HEK293T (cell line): Measurements from ENCODE around the gene BPI.

ENCODE experiments used
- CTCF ChIA-PET: fragments of 350-600 bp; formaldehyde crosslinking; extraction: SDS; loops from one replicate; lab custom pipeline; 2021; ENCODE audit warnings: antibody characterized with exemption, inconsistent platforms; lab: Yijun Ruan, JAX
- POLR2A ChIA-PET: fragments of 350-600 bp; formaldehyde crosslinking; extraction: SDS; loops from one replicate; lab custom pipeline; 2020; ENCODE audit warnings: antibody characterized with exemption, inconsistent platforms; lab: Yijun Ruan, JAX
- DNase-seq: peaks from one replicate; pipeline ENCODE4 v3.0.0; 2012; ENCODE audit warnings: mixed read lengths; ENCODE audit errors: extremely low spot score
- ARNT ChIP-seq: fragments of 450-650 bp; IDR thresholded peaks from 2 replicates; pipeline ENCODE4 v1.6.1; 2017; ENCODE audit warnings: mild to moderate bottlenecking
- BHLHE40 ChIP-seq: fragments of 450-650 bp; IDR thresholded peaks from 2 replicates; pipeline ENCODE4 v1.6.1; 2016; ENCODE audit warnings: mild to moderate bottlenecking, moderate library complexity, borderline replicate concordance
- CTBP1 ChIP-seq: fragments of 450-650 bp; IDR thresholded peaks from 2 replicates; pipeline ENCODE4 v1.6.1; 2016; ENCODE audit warnings: borderline replicate concordance
- ELF4 ChIP-seq: fragments of 450-650 bp; IDR thresholded peaks from 2 replicates; pipeline ENCODE4 v1.6.1; 2017; ENCODE audit warnings: antibody characterized with exemption
- FOXA1 ChIP-seq: fragments of 450-650 bp; IDR thresholded peaks from 2 replicates; pipeline ENCODE4 v1.6.1; 2016; ENCODE audit warnings: mild to moderate bottlenecking
- FOXK2 ChIP-seq: fragments of 450-650 bp; IDR thresholded peaks from 2 replicates; pipeline ENCODE4 v1.6.1; 2016; ENCODE audit warnings: mild to moderate bottlenecking
- FOXM1 ChIP-seq: fragments of 450-650 bp; IDR thresholded peaks from 2 replicates; pipeline ENCODE4 v1.6.1; 2017; ENCODE audit warnings: mild to moderate bottlenecking, borderline replicate concordance
- HDGF ChIP-seq: fragments of 450-650 bp; IDR thresholded peaks from 2 replicates; pipeline ENCODE4 v1.6.1; 2017; ENCODE audit warnings: antibody characterized with exemption, borderline replicate concordance
- L3MBTL2 ChIP-seq: fragments of 450-650 bp; conservative IDR thresholded peaks from 2 replicates; pipeline ENCODE4 v1.6.1; 2016; ENCODE audit warnings: mild to moderate bottlenecking
- LEF1 ChIP-seq: fragments of 450-650 bp; IDR thresholded peaks from 2 replicates; pipeline ENCODE4 v1.6.1; 2017; ENCODE audit warnings: mild to moderate bottlenecking, borderline replicate concordance
- NFRKB ChIP-seq: fragments of 450-650 bp; IDR thresholded peaks from 2 replicates; pipeline ENCODE4 v1.6.1; 2016; ENCODE audit warnings: mild to moderate bottlenecking, moderate library complexity
- PKNOX1 ChIP-seq: fragments of 450-650 bp; IDR thresholded peaks from 2 replicates; pipeline ENCODE4 v1.6.1; 2016
- SP1 ChIP-seq: fragments of 450-650 bp; IDR thresholded peaks from 2 replicates; pipeline ENCODE4 v1.6.1; 2017
- SUZ12 ChIP-seq: fragments of 450-650 bp; IDR thresholded peaks from 2 replicates; pipeline ENCODE4 v1.6.1; 2016; ENCODE audit warnings: mild to moderate bottlenecking
- TARDBP ChIP-seq: fragments of 450-650 bp; IDR thresholded peaks from 2 replicates; pipeline ENCODE4 v1.6.1; 2016
- ZNF384 ChIP-seq: fragments of 450-650 bp; IDR thresholded peaks from 2 replicates; pipeline ENCODE4 v1.6.1; 2016

BPI gene

DNA sequence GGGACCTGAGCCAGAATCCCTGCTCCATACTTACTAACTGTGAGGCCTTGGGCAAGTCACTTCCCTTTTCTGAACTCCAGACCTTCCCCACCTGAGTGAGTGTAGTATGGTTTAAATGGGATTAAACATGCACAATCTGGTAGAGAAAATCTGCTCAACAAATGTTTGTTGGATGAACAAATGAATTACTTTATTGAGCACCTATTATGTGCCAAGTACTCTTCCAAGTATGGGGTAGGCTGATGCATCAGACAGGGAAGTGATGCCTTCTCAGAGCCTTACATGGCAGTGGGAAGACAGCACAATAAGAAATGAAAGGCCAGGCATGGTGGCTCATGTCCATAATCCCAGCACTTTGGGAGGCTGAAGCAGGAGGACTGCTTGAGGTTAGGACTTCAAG, 27.3 kb downstream of the BPI start:
- CTCF ChIA-PET, result no interaction called here
- no peak for DNase-seq
- TF ChIP-seq ARNT, result no peak
- TF ChIP-seq ZNF384, result no peak
- POLR2A ChIA-PET, result no interaction called here

DNA sequence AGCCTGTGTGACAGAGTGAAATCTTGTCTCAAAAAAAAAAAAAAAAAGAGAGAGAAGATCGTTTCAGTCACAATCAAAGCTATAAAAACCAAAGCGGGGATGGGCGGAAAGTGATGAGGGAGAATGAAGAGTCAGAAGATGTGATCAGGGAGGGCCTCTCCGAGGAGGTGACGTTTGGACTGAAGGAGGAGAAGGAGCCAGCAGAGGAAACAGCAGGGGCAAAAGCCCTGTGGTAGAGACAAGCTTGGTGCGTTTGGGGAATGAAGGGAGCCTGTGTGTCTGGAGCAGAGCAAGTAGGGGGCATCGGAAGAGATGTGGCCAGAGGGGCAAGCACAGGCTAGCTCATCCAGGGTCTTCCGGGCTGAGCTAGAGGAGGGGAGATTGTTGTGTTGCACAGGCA, 27.9 kb downstream of the BPI start:
- ChIA-PET CTCF (no interaction called here), POLR2A (no interaction called here)
- TF ChIP-seq ZNF384, result no peak

GRCh38 chr20:38334016-38334415, 30.1 kb downstream of the BPI start:
- DNase-seq, result no peak
- ChIA-PET CTCF (no interaction called here), POLR2A (no interaction called here)
- TF ChIP-seq FOXM1 (no peak), BHLHE40 (no peak), CTBP1 (no peak), TARDBP (no peak), L3MBTL2 (no peak), HDGF (no peak), FOXK2 (no peak), ZNF384 (no peak), LEF1 (no peak), FOXA1 (no peak), NFRKB (no peak), SP1 (no peak), PKNOX1 (no peak), ELF4 (no peak), ARNT (no peak), SUZ12 (no peak)

More for the DNA sequence above, 27.9 kb downstream of the BPI start:
- no peak for DNase-seq

DNA sequence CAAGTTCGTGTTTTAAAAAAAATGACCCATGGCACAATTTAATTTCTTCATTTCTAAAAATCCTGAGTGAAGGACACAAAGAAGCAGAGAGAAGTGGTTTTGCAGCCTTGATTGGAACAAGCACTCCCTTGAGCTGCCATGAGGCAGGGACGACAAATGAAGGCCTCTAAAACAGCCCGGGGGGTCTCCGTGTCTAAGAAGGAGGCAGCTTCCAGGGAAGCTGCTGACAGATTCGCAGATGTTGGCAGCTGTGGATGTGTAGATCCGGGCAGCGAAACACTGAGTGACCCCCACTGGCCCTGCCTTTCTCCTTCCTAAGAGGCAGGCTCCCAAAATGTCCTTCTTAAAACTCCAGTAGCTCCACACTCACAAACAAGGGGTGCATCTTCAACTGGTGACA, 32.8 kb downstream of the BPI start:
- no peak for TF ChIP-seq ELF4
- TF ChIP-seq LEF1, result no peak
- no peak for TF ChIP-seq TARDBP
- POLR2A ChIA-PET, result no interaction called here
- CTCF ChIA-PET, result interaction anchor here (0.6 to 2.6 kb wide), 5 partner anchors 12 to 920 kb away, joined by 3 to 9 read pairs (median 3); no protein-coding TSS in a partner anchor
- DNase-seq, result no peak

- DNase-seq, result peak; percentile 67
Observed at GRCh38 chr20:38337561-38338140, 33.7 kb downstream of the BPI start.

GRCh38 chr20:38338849-38339520, 35.0 kb downstream of the BPI start:
- CTCF ChIA-PET, result interaction anchor here (0.7 to 2.6 kb wide), 3 partner anchors 14 to 70 kb away, joined by 3 to 9 read pairs (median 3); no protein-coding TSS in a partner anchor
- POLR2A ChIA-PET, result no interaction called here
- DNase-seq, result no peak
- TF ChIP-seq LEF1, result no peak
- no peak for TF ChIP-seq ARNT
- TF ChIP-seq FOXM1, result no peak
- TF ChIP-seq ZNF384, result no peak
- TF ChIP-seq SUZ12, result no peak
- TF ChIP-seq TARDBP, result no peak
- TF ChIP-seq FOXA1, result no peak
- TF ChIP-seq PKNOX1, result no peak
- no peak for TF ChIP-seq SP1
- TF ChIP-seq CTBP1, result no peak
- TF ChIP-seq NFRKB, result no peak
- TF ChIP-seq L3MBTL2, result no peak
- no peak for TF ChIP-seq ELF4

More at GRCh38 chr20:38337561-38338140, 33.7 kb downstream of the BPI start:
- ChIA-PET POLR2A (no interaction called here), CTCF (interaction anchor here (0.6 to 2.6 kb wide), 5 partner anchors 12 to 919 kb away, joined by 3 to 9 read pairs (median 3); no protein-coding TSS in a partner anchor)
- TF ChIP-seq BHLHE40 (no peak), HDGF (no peak), ARNT (no peak), FOXA1 (no peak), FOXK2 (no peak), PKNOX1 (no peak), SP1 (no peak), TARDBP (no peak), ELF4 (no peak), FOXM1 (no peak), NFRKB (no peak), SUZ12 (no peak), ZNF384 (no peak), L3MBTL2 (no peak), LEF1 (no peak), CTBP1 (no peak)
